Glutamatergic neuron (in vitro differentiated cells): Measurements from ENCODE around the gene HMHB1. TPM values are rescaled to one million over a fixed set of nuclear protein-coding genes. Genes with fewer than 3 reads are reported as not detected.
A peak's percentile ranks its signal among the peaks of the same experiment; 100 is the strongest.

ENCODE experiments used
- DNase-seq: peaks from one replicate; pipeline ENCODE4 v3.0.0; 2022
- H3K27ac Mint-ChIP-seq: one replicate; pipeline ENCODE4 v1.8.0; 2020; ENCODE audit warnings: mild to moderate bottlenecking, mixed read lengths, inconsistent platforms; ENCODE audit not compliant: unreplicated experiment
- H3K27me3 Mint-ChIP-seq: one replicate; pipeline ENCODE4 v1.8.0; 2020; ENCODE audit warnings: mild to moderate bottlenecking, moderate library complexity, mixed read lengths, inconsistent platforms; ENCODE audit not compliant: unreplicated experiment
- H3K36me3 Mint-ChIP-seq: one replicate; pipeline ENCODE4 v1.8.0; 2020; ENCODE audit warnings: mild to moderate bottlenecking, mixed read lengths, inconsistent platforms; ENCODE audit not compliant: unreplicated experiment
- H3K4me1 Mint-ChIP-seq: one replicate; pipeline ENCODE4 v1.8.0; 2020; ENCODE audit warnings: mild to moderate bottlenecking, low read depth, mixed read lengths, inconsistent platforms; ENCODE audit not compliant: unreplicated experiment
- H3K4me3 Mint-ChIP-seq: one replicate; pipeline ENCODE4 v1.8.0; 2020; ENCODE audit warnings: mild to moderate bottlenecking, mixed read lengths, inconsistent platforms; ENCODE audit not compliant: unreplicated experiment
- H3K9me3 Mint-ChIP-seq: one replicate; pipeline ENCODE4 v1.8.0; 2020; ENCODE audit warnings: mild to moderate bottlenecking, moderate library complexity, mixed read lengths, inconsistent platforms; ENCODE audit not compliant: unreplicated experiment
- total RNA-seq: library from RNA; stranded (reverse); fragmentation: NEBNext Ultra II Directional; extraction: Animal tissue kit (Norgen Biotek cat#: 25700); gene quantifications from one replicate; pipeline ENCODE4 v1.2.1, GENCODE V29; 2021; ENCODE audit not compliant: unreplicated experiment
- TF ChIP-seq, protein P1 (sequence below): fragments of 200-600 bp; sonication (generic); IDR thresholded peaks from one replicate; pipeline ENCODE4 v1.5.0; 2021; ENCODE audit not compliant: partially characterized antibody, unreplicated experiment

HMHB1 gene
- total RNA-seq, 1 donor from 2014 or later, result not detected

- H3K9me3 Mint-ChIP-seq, result no peaks in the 10 kb centered on the region
- H3K27ac Mint-ChIP-seq, result no peak overlapping the region
- no peak for DNase-seq
- H3K4me1 Mint-ChIP-seq, result peaks cover 20% of the 10 kb centered on the region
- no peak overlapping the region for H3K4me3 Mint-ChIP-seq
- TF ChIP-seq, protein P1, sequence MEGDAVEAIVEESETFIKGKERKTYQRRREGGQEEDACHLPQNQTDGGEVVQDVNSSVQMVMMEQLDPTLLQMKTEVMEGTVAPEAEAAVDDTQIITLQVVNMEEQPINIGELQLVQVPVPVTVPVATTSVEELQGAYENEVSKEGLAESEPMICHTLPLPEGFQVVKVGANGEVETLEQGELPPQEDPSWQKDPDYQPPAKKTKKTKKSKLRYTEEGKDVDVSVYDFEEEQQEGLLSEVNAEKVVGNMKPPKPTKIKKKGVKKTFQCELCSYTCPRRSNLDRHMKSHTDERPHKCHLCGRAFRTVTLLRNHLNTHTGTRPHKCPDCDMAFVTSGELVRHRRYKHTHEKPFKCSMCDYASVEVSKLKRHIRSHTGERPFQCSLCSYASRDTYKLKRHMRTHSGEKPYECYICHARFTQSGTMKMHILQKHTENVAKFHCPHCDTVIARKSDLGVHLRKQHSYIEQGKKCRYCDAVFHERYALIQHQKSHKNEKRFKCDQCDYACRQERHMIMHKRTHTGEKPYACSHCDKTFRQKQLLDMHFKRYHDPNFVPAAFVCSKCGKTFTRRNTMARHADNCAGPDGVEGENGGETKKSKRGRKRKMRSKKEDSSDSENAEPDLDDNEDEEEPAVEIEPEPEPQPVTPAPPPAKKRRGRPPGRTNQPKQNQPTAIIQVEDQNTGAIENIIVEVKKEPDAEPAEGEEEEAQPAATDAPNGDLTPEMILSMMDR, result no peak
- H3K36me3 Mint-ChIP-seq, result no peaks in the 10 kb centered on the region
- peaks cover 1% of the 10 kb centered on the region for H3K27me3 Mint-ChIP-seq
Measured at GRCh38 chr5:143790457-143791112, 21.4 kb upstream of the HMHB1 start.

GRCh38 chr5:143791848-143792731, 19.9 kb upstream of the HMHB1 start:
- DNase-seq, result no peak

DNA sequence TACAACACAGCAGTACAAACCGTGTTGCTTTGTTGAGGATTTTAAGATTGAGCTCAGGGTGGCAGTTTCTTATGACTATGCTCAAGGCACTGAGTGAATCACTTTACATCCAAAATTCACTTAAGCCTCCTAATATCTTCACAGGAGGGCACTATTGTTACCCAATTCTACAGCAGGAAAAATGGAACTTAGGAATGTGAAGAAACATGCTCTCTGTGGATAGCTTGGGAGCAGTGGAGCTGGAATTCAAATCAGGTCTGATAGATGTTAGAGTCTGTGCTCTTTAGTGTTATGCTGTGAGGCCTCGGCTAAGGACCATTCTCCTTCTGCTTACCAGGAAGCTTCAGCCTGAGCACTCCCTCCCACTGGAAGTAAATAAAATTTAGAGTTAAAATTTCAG, 18.7 kb upstream of the HMHB1 start:
- no peak for DNase-seq
- Mint-ChIP-seq H3K4me3 (no peak overlapping the region), H3K27me3 (peaks cover 1% of the 10 kb centered on the region), H3K9me3 (no peaks in the 10 kb centered on the region), H3K27ac (no peak overlapping the region), H3K36me3 (no peaks in the 10 kb centered on the region), H3K4me1 (peaks cover 20% of the 10 kb centered on the region)
- TF ChIP-seq, protein P1, result no peak

More at GRCh38 chr5:143791848-143792731, 19.9 kb upstream of the HMHB1 start:
- TF ChIP-seq, protein P1, result no peak
- peaks cover 1% of the 10 kb centered on the region for H3K27me3 Mint-ChIP-seq
- peak overlapping the region; percentile 80 for H3K27ac Mint-ChIP-seq
- H3K9me3 Mint-ChIP-seq, result no peaks in the 10 kb centered on the region
- peaks cover 20% of the 10 kb centered on the region for H3K4me1 Mint-ChIP-seq
- peak overlapping the region; percentile 25 for H3K4me3 Mint-ChIP-seq
- H3K36me3 Mint-ChIP-seq, result no peaks in the 10 kb centered on the region

GRCh38 chr5:143796125-143796524, 15.8 kb upstream of the HMHB1 start:
- peaks cover 26% of the 10 kb centered on the region for H3K4me1 Mint-ChIP-seq
- H3K4me3 Mint-ChIP-seq, result no peak overlapping the region
- H3K27me3 Mint-ChIP-seq, result peaks cover 1% of the 10 kb centered on the region
- H3K36me3 Mint-ChIP-seq, result no peaks in the 10 kb centered on the region
- no peaks in the 10 kb centered on the region for H3K9me3 Mint-ChIP-seq
- H3K27ac Mint-ChIP-seq, result no peak overlapping the region
- TF ChIP-seq, protein P1, result no peak
- no peak for DNase-seq

- TF ChIP-seq, protein P1, result no peak
- peaks cover 28% of the 10 kb centered on the region for H3K4me1 Mint-ChIP-seq
- H3K36me3 Mint-ChIP-seq, result no peaks in the 10 kb centered on the region
- no peak overlapping the region for H3K4me3 Mint-ChIP-seq
- no peak overlapping the region for H3K27ac Mint-ChIP-seq
- peaks cover 1% of the 10 kb centered on the region for H3K27me3 Mint-ChIP-seq
- no peak for DNase-seq
- H3K9me3 Mint-ChIP-seq, result no peaks in the 10 kb centered on the region
Measured at GRCh38 chr5:143796753-143797152, 15.2 kb upstream of the HMHB1 start.
